Measurements from ENCODE around the gene GNG4. TPM values are rescaled to one million over a fixed set of nuclear protein-coding genes. Genes with fewer than 3 reads are reported as not detected.
A peak's percentile ranks its signal among the peaks of the same experiment; 100 is the strongest.
"Not testable (repeated sequence)": the region's sequence is repeated elsewhere in the genome, so short reads cannot be mapped to it uniquely, and the experiment has no call there.

Gene GNG4
- total RNA-seq, 1 donor from 2014 or later: 0.11 TPM

DNA sequence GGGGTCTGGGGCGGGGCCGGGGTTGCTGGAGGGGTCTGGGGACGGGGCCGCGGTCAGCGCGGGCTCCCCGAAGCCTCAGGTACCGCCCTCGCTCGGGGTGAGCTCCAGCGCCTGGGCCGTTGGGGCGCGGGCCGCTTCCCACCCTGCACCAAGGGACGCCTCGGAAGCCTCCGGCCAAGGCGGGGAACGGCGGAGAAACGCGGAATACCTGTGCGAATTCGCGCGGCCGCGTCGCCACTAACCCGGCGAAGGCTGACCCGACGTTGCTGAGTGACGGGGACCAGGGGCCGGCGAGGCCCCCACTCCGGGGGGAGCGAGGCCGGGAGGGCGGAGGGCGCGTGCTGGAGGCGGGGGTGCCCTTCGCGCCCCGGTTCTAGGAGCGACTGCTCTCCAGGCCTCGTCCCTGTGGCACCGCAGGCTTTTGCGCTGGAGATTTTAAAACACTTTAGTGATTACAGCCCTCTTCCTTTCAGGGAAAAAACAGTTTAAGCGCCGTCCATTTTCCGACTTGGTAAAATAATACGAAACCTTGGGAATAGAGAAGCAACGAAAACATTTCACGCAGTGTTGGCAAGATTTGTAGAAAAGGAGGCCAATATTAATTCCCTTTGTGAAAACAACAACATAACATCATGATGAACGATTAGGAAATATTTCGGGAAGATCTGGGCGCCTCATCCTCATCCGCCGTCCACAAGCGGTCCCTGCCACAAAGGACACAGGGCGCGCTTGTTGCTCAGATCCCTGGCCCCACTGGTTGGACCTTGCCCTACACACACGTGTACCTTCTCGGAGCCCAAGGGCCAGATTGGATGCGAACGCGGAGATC is 971 bp upstream of the GNG4 start:
- peaks cover 31% of the 10 kb centered on the region for H3K4me1 ChIP-seq
- no peak overlapping the region for H3K27ac ChIP-seq (replicated peaks)
- DNase-seq: no peak
- intact Hi-C loops (cut with micrococcal nuclease): no loop called here
- peaks cover 100% of the 10 kb centered on the region for H3K27me3 ChIP-seq (ENCODE audit: low read depth)
- TF ChIP-seq, protein P1, sequence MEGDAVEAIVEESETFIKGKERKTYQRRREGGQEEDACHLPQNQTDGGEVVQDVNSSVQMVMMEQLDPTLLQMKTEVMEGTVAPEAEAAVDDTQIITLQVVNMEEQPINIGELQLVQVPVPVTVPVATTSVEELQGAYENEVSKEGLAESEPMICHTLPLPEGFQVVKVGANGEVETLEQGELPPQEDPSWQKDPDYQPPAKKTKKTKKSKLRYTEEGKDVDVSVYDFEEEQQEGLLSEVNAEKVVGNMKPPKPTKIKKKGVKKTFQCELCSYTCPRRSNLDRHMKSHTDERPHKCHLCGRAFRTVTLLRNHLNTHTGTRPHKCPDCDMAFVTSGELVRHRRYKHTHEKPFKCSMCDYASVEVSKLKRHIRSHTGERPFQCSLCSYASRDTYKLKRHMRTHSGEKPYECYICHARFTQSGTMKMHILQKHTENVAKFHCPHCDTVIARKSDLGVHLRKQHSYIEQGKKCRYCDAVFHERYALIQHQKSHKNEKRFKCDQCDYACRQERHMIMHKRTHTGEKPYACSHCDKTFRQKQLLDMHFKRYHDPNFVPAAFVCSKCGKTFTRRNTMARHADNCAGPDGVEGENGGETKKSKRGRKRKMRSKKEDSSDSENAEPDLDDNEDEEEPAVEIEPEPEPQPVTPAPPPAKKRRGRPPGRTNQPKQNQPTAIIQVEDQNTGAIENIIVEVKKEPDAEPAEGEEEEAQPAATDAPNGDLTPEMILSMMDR (IDR thresholded peaks at IDR 0.05; ENCODE audit: borderline replicate concordance): no peak
- H3K9me3 ChIP-seq (replicated peaks): no peaks in the 10 kb centered on the region
- peak overlapping the region; percentile 63 for H3K4me3 ChIP-seq
- no peaks in the 10 kb centered on the region for H3K36me3 ChIP-seq

DNA sequence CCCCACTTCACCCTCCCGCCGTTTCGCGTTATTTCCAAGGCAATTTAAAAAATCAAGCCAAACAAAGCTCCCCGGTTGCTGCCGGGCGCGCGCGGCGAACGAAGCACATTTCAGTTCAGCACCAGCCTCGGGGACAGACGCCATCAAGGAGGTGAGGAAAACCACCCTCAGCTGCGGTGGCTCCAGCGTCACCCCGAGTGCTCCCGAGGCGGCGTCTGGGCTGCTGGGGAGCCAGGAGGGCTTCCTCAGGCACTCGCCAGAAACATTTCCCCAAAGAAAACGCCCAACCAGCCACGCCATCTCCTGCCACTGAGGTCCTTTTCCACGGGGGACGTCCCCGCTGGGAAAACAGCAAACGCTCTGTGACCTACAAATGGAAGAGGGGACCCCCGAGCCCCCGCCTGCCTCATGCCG is 623 bp downstream of the GNG4 start:
- DNase-seq: peak; percentile 34
- H3K36me3 ChIP-seq: no peaks in the 10 kb centered on the region

DNA sequence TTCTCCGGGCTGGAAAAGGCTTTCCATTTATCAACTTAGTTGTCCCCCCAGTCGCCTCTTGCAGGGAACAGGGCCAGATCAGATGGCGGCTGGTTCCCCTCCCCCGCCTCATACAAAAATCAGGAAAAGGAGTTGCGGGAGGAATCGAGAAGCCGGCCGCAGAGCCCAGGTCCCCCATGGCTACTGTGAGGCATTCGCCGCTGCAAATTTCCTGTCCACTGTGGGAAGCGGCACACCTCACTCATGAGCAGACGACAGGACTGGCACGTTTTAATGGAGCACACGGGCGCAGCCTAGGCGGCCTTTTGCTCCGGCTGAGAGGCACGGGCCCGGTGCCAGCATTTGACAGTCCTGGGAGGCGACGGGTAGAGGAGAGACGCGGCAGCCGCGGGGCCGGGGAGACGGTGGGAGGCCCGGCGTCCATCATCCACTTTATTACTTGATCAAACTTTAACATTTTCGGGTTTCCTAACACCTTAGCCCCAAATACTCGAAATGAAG is 1.1 kb downstream of the GNG4 start:
- H3K36me3 ChIP-seq: no peaks in the 10 kb centered on the region
- intact Hi-C loops (cut with micrococcal nuclease): no loop called here
- DNase-seq: no peak
- peak overlapping the region; percentile 63 for H3K4me3 ChIP-seq
- H3K27ac ChIP-seq (replicated peaks): no peak overlapping the region
- TF ChIP-seq, protein P1 (IDR thresholded peaks at IDR 0.05; ENCODE audit: borderline replicate concordance): no peak
- peaks cover 31% of the 10 kb centered on the region for H3K4me1 ChIP-seq
- peaks cover 100% of the 10 kb centered on the region for H3K27me3 ChIP-seq (ENCODE audit: low read depth)
- no peaks in the 10 kb centered on the region for H3K9me3 ChIP-seq (replicated peaks)

More for the DNA sequence above, 623 bp downstream of the GNG4 start:
- H3K4me1 ChIP-seq: peaks cover 31% of the 10 kb centered on the region
- intact Hi-C loops (cut with micrococcal nuclease): no loop called here
- H3K4me3 ChIP-seq: peak overlapping the region; percentile 63
- TF ChIP-seq, protein P1 (IDR thresholded peaks at IDR 0.05; ENCODE audit: borderline replicate concordance): no peak
- H3K27ac ChIP-seq (replicated peaks): no peak overlapping the region
- peaks cover 100% of the 10 kb centered on the region for H3K27me3 ChIP-seq (ENCODE audit: low read depth)
- H3K9me3 ChIP-seq (replicated peaks): no peaks in the 10 kb centered on the region

DNA sequence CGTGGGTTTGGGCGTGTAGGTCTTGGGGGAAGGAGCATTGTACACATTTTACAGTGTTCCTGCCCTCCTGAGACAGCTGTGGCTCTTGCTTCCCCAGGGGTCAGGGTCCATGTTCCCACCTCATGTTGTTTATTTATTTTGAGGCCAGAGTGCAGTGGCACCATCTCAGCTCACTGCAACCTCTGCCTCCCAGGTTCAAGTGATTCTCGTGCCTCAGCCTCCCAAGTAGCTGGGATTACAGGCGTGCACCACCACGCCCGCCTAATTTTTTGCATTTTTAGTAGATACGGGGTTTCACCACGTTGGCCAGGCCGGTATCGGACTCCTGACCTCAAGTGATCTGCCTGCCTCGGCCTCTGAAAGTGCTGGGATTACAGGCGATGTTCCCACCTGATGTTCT is 2.0 kb downstream of the GNG4 start:
- H3K27ac ChIP-seq (replicated peaks); intact Hi-C loops (cut with micrococcal nuclease); DNase-seq; H3K4me3 ChIP-seq; H3K9me3 ChIP-seq (replicated peaks); H3K36me3 ChIP-seq: not testable (repeated sequence)
- H3K4me1 ChIP-seq: peaks cover 31% of the 10 kb centered on the region
- peaks cover 100% of the 10 kb centered on the region for H3K27me3 ChIP-seq (ENCODE audit: low read depth)

DNA sequence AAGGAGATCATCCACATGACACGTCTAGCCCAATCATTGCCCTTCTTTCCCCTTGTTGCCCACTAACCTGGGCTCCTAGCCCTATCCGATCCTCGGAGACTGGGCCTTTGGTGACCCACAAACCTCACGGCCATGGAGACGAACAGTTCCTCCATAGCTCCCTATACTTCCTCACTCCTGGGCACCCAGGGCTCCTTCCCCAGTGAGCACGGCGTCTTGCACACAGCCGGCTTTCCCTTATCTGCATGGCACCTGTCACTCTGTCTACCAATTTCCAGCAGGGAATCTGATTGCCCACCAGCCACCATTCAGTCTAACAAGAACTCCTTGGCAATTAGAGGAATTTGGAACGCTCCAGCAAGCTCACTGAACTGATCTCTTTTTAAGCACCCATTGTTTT is 3.1 kb downstream of the GNG4 start:
- Histone ChIP-seq H3K9me3 (replicated peaks) (no peaks in the 10 kb centered on the region), H3K27ac (replicated peaks) (no peak overlapping the region), H3K4me3 (no peak overlapping the region), H3K36me3 (no peaks in the 10 kb centered on the region), H3K27me3 (ENCODE audit: low read depth) (peaks cover 100% of the 10 kb centered on the region), H3K4me1 (peaks cover 31% of the 10 kb centered on the region)
- TF ChIP-seq, protein P1 (IDR thresholded peaks at IDR 0.05; ENCODE audit: borderline replicate concordance): no peak
- no peak for DNase-seq
- intact Hi-C loops (cut with micrococcal nuclease): no loop called here

DNA sequence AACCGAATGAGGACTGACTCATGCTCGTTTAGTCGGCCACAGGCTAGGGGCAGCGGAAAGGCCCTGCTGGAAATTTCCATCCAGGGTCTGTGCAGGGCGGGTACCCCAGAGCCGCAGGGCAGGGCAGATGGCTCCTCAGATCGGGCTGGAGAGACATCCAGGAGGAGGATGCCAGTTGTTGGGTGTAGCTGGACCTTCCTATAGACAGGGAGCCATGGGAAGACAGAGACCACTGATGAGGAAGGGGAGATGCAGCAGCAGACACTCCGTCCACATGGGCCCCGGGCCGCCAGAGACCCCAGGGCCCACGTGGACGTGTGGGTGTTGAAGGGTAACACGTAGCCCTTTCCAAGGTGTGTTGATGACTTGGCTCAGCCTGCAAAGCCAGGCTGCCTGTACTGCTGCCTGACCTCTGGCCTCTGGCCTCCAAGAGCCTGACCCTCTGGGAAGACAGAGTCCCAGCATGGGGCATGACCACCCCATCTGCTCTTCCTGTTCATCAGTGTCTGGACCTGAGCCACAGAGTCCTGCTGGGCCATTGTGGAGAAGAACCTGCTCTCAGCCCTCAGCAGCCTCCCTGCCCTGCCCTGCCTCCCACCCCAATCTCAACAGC is 4.8 kb downstream of the GNG4 start:
- Histone ChIP-seq H3K4me3 (no peak overlapping the region), H3K27me3 (ENCODE audit: low read depth) (peaks cover 100% of the 10 kb centered on the region), H3K36me3 (no peaks in the 10 kb centered on the region), H3K27ac (replicated peaks) (no peak overlapping the region), H3K9me3 (replicated peaks) (no peaks in the 10 kb centered on the region), H3K4me1 (peaks cover 17% of the 10 kb centered on the region)
- no peak for DNase-seq
- intact Hi-C loops (cut with micrococcal nuclease): no loop called here
- TF ChIP-seq, protein P1 (IDR thresholded peaks at IDR 0.05; ENCODE audit: borderline replicate concordance): no peak
